ENCODE results near the gene TANGO6. TPM values are rescaled to one million over a fixed set of nuclear protein-coding genes. Genes with fewer than 3 reads are reported as not detected.

The TANGO6 gene
- total RNA-seq, 1 donor = 22.4 TPM

- H3K4me3 ChIP-seq (ENCODE audit: low read depth, low read length) = no peak overlapping the region
- no peak for TF ChIP-seq CTCF (IDR thresholded peaks at IDR 0.05; ENCODE audit: insufficient read depth, low read length)
- DNase-seq (ENCODE audit: low read depth) = no peak
Observed at GRCh38 chr16:69085032-69085695, 241.8 kb downstream of the TANGO6 start.

GRCh38 chr16:69087161-69087581, 243.8 kb downstream of the TANGO6 start:
- DNase-seq (ENCODE audit: low read depth) = peak; percentile 61
- H3K4me3 ChIP-seq (ENCODE audit: low read depth, low read length) = no peak overlapping the region
- TF ChIP-seq CTCF (IDR thresholded peaks at IDR 0.05; ENCODE audit: insufficient read depth, low read length) = no peak

- no peak for TF ChIP-seq CTCF (IDR thresholded peaks at IDR 0.05; ENCODE audit: insufficient read depth, low read length)
- H3K4me3 ChIP-seq (ENCODE audit: low read depth, low read length) = no peak overlapping the region
- DNase-seq (ENCODE audit: low read depth) = no peak
Observed at GRCh38 chr16:69088684-69089083, 245.4 kb downstream of the TANGO6 start.

- DNase-seq (ENCODE audit: low read depth) = no peak
- no peak for TF ChIP-seq CTCF (IDR thresholded peaks at IDR 0.05; ENCODE audit: insufficient read depth, low read length)
- H3K4me3 ChIP-seq (ENCODE audit: low read depth, low read length) = no peak overlapping the region
Observed at GRCh38 chr16:69089091-69089910, 246.0 kb downstream of the TANGO6 start.

GRCh38 chr16:69093974-69094373, 250.6 kb downstream of the TANGO6 start:
- H3K4me3 ChIP-seq (ENCODE audit: low read depth, low read length) = no peak overlapping the region
- DNase-seq (ENCODE audit: low read depth) = no peak
- TF ChIP-seq CTCF (IDR thresholded peaks at IDR 0.05; ENCODE audit: insufficient read depth, low read length) = no peak

- DNase-seq (ENCODE audit: low read depth) = no peak
- TF ChIP-seq CTCF (IDR thresholded peaks at IDR 0.05; ENCODE audit: insufficient read depth, low read length) = no peak
- no peak overlapping the region for H3K4me3 ChIP-seq (ENCODE audit: low read depth, low read length)
Observed at GRCh38 chr16:69094501-69094900, 251.2 kb downstream of the TANGO6 start.
